HEK293T (cell line): ENCODE data around the gene SYCN.

Experiments used
- CTCF ChIA-PET: fragments of 350-600 bp; formaldehyde crosslinking; extraction: SDS; loops from one replicate; lab custom pipeline; 2021; ENCODE audit warnings: antibody characterized with exemption, inconsistent platforms; lab: Yijun Ruan, JAX
- POLR2A ChIA-PET: fragments of 350-600 bp; formaldehyde crosslinking; extraction: SDS; loops from one replicate; lab custom pipeline; 2020; ENCODE audit warnings: antibody characterized with exemption, inconsistent platforms; lab: Yijun Ruan, JAX
- DNase-seq: peaks from one replicate; pipeline ENCODE4 v3.0.0; 2012; ENCODE audit warnings: mixed read lengths; ENCODE audit errors: extremely low spot score
- ARNT ChIP-seq: fragments of 450-650 bp; IDR thresholded peaks from 2 replicates; pipeline ENCODE4 v1.6.1; 2017; ENCODE audit warnings: mild to moderate bottlenecking
- BHLHE40 ChIP-seq: fragments of 450-650 bp; IDR thresholded peaks from 2 replicates; pipeline ENCODE4 v1.6.1; 2016; ENCODE audit warnings: mild to moderate bottlenecking, moderate library complexity, borderline replicate concordance
- CTBP1 ChIP-seq: fragments of 450-650 bp; IDR thresholded peaks from 2 replicates; pipeline ENCODE4 v1.6.1; 2016; ENCODE audit warnings: borderline replicate concordance
- ELF4 ChIP-seq: fragments of 450-650 bp; IDR thresholded peaks from 2 replicates; pipeline ENCODE4 v1.6.1; 2017; ENCODE audit warnings: antibody characterized with exemption
- FOXA1 ChIP-seq: fragments of 450-650 bp; IDR thresholded peaks from 2 replicates; pipeline ENCODE4 v1.6.1; 2016; ENCODE audit warnings: mild to moderate bottlenecking
- FOXK2 ChIP-seq: fragments of 450-650 bp; IDR thresholded peaks from 2 replicates; pipeline ENCODE4 v1.6.1; 2016; ENCODE audit warnings: mild to moderate bottlenecking
- FOXM1 ChIP-seq: fragments of 450-650 bp; IDR thresholded peaks from 2 replicates; pipeline ENCODE4 v1.6.1; 2017; ENCODE audit warnings: mild to moderate bottlenecking, borderline replicate concordance
- HDGF ChIP-seq: fragments of 450-650 bp; IDR thresholded peaks from 2 replicates; pipeline ENCODE4 v1.6.1; 2017; ENCODE audit warnings: antibody characterized with exemption, borderline replicate concordance
- L3MBTL2 ChIP-seq: fragments of 450-650 bp; conservative IDR thresholded peaks from 2 replicates; pipeline ENCODE4 v1.6.1; 2016; ENCODE audit warnings: mild to moderate bottlenecking
- LEF1 ChIP-seq: fragments of 450-650 bp; IDR thresholded peaks from 2 replicates; pipeline ENCODE4 v1.6.1; 2017; ENCODE audit warnings: mild to moderate bottlenecking, borderline replicate concordance
- NFRKB ChIP-seq: fragments of 450-650 bp; IDR thresholded peaks from 2 replicates; pipeline ENCODE4 v1.6.1; 2016; ENCODE audit warnings: mild to moderate bottlenecking, moderate library complexity
- SP1 ChIP-seq: fragments of 450-650 bp; IDR thresholded peaks from 2 replicates; pipeline ENCODE4 v1.6.1; 2017
- SUZ12 ChIP-seq: fragments of 450-650 bp; IDR thresholded peaks from 2 replicates; pipeline ENCODE4 v1.6.1; 2016; ENCODE audit warnings: mild to moderate bottlenecking
- TARDBP ChIP-seq: fragments of 450-650 bp; IDR thresholded peaks from 2 replicates; pipeline ENCODE4 v1.6.1; 2016
- ZNF384 ChIP-seq: fragments of 450-650 bp; IDR thresholded peaks from 2 replicates; pipeline ENCODE4 v1.6.1; 2016
- TF ChIP-seq, protein P1 (sequence below): fragments of 450-650 bp; IDR thresholded peaks from 2 replicates; pipeline ENCODE4 v1.6.1; 2016

The SYCN gene

DNA sequence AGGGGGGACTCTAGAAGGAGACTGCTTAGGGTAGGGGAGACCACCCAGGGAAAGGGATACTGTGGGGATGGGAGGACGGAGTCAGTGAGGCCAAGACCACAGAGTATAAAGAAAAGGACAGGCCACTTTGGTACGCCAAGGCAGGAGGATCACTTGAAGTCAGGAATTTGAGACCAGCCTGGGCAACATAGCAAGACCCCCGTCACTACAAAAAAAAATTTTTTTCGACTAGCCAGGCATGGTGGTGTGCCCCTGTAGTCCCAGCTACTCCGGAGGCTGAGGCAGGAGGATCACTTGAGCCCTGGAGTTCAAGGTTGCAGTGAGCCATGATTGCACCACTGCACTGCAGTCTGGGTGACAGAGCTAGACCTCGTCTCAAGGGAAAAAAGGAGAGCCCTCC lies 34.1 kb upstream of the SYCN start:
- POLR2A ChIA-PET = no interaction called here
- TF ChIP-seq FOXA1 (no peak), L3MBTL2 (no peak), FOXK2 (no peak), ELF4 (no peak), ZNF384 (no peak), SUZ12 (no peak), LEF1 (no peak), CTBP1 (no peak), FOXM1 (no peak), HDGF (no peak), NFRKB (no peak), BHLHE40 (no peak), TARDBP (no peak), SP1 (no peak), ARNT (no peak)
- TF ChIP-seq, protein P1, sequence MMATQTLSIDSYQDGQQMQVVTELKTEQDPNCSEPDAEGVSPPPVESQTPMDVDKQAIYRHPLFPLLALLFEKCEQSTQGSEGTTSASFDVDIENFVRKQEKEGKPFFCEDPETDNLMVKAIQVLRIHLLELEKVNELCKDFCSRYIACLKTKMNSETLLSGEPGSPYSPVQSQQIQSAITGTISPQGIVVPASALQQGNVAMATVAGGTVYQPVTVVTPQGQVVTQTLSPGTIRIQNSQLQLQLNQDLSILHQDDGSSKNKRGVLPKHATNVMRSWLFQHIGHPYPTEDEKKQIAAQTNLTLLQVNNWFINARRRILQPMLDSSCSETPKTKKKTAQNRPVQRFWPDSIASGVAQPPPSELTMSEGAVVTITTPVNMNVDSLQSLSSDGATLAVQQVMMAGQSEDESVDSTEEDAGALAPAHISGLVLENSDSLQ = no peak
- DNase-seq = no peak
- CTCF ChIA-PET = interaction anchor here (1.1 kb wide), 1 partner anchor 89 kb away, joined by 3 read pairs; no protein-coding TSS in a partner anchor

GRCh38 chr19:39237200-39238184 lies 33.4 kb upstream of the SYCN start:
- POLR2A ChIA-PET = no interaction called here
- no peak for TF ChIP-seq NFRKB
- no peak for TF ChIP-seq ZNF384
- TF ChIP-seq BHLHE40 = no peak
- no peak for TF ChIP-seq FOXA1
- TF ChIP-seq HDGF = no peak
- no peak for TF ChIP-seq CTBP1
- TF ChIP-seq ARNT = no peak
- TF ChIP-seq, protein P1 = no peak
- TF ChIP-seq FOXM1 = no peak
- TF ChIP-seq SP1 = no peak
- TF ChIP-seq LEF1 = no peak
- TF ChIP-seq ELF4 = no peak
- TF ChIP-seq L3MBTL2 = no peak
- no peak for TF ChIP-seq FOXK2
- TF ChIP-seq TARDBP = no peak
- TF ChIP-seq SUZ12 = no peak
- DNase-seq = no peak
- CTCF ChIA-PET = interaction anchor here (1.1 kb wide), 1 partner anchor 90 kb away, joined by 3 read pairs; no protein-coding TSS in a partner anchor

DNA sequence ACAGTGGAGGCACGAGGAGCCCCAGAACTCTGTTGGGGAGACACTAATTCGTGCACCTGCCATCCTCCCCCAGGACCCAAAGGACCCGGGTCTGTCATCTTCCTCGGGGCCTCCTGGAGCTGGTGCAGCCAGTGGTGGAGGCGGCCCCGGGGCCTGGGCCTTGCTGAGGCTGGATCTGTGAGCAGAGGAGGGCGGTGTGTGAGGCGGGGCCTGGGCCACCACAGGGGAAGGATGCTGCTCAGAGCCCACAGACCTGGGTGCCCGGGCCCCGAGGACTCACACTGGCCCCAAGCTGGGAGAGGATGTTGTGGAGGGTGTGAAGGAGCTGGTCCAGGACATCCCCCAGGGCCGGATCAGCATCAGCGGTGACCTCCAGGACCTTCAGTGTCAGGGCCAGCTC lies 32.5 kb upstream of the SYCN start:
- POLR2A ChIA-PET = no interaction called here
- CTCF ChIA-PET = interaction anchor here (0.6 kb wide), 1 partner anchor 306 kb away, joined by 6 read pairs; the partner anchor contains the start of gene MRPS12
- TF ChIP-seq ARNT (no peak), FOXA1 (no peak), L3MBTL2 (no peak), LEF1 (no peak), ELF4 (no peak), SUZ12 (no peak), HDGF (no peak), ZNF384 (no peak), BHLHE40 (no peak), FOXK2 (no peak), TARDBP (no peak), SP1 (no peak), FOXM1 (no peak), CTBP1 (no peak)
- TF ChIP-seq, protein P1 = no peak
- DNase-seq = no peak

DNA sequence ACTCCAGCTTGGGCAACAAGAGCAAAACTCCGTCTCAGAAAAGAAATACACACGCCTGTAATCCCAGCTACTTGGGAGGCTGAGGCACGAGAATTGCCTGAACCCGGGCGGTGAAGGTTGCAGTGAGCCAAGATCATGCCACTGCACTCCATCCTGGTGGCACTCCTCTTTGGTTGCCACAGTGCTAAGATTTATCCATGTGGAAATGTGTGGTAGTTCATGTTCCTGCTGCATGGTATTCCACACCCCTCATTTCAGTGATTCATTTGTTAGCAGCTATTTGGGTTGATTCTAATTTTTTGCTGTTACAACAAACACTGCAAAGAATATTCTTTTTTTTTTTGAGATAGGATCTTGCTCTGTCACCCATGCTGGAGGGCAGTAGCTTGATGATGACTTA lies 28.6 kb upstream of the SYCN start:
- DNase-seq = no peak
- ChIA-PET POLR2A (interaction anchor here (0.6 kb wide), 1 partner anchor 109 kb away, joined by 3 read pairs; the partner anchor contains the start of gene SAMD4B), CTCF (interaction anchor here (0.7 kb wide), 1 partner anchor 1522 kb away, joined by 3 read pairs; no protein-coding TSS in a partner anchor)
- no peak for TF ChIP-seq LEF1
- TF ChIP-seq ELF4 = no peak
- TF ChIP-seq FOXA1 = no peak
- TF ChIP-seq ZNF384 = no peak
- TF ChIP-seq SUZ12 = no peak
- TF ChIP-seq, protein P1 = no peak
- no peak for TF ChIP-seq L3MBTL2
- TF ChIP-seq NFRKB = no peak
- no peak for TF ChIP-seq FOXK2
- TF ChIP-seq FOXM1 = no peak
- no peak for TF ChIP-seq TARDBP
- no peak for TF ChIP-seq BHLHE40
- no peak for TF ChIP-seq CTBP1

- CTCF ChIA-PET = no interaction called here
- TF ChIP-seq, protein P1 = no peak
- no peak for DNase-seq
- POLR2A ChIA-PET = no interaction called here
Measured at GRCh38 chr19:39230096-39230764, 26.2 kb upstream of the SYCN start.
